Lung (tissue), 12 donors: ENCODE results near the gene KRT1. TPM values are rescaled to one million over a fixed set of nuclear protein-coding genes. Genes with fewer than 3 reads are reported as not detected.

Experiments used
- ATAC-seq: fragments of 200-7000 bp; cut with Tn5 transposase; one replicate; pipeline ENCODE4 v1.9.1; 2020; ENCODE audit warnings: moderate number of reproducible peaks; ENCODE audit not compliant: insufficient read depth, low FRiP score
- DNase-seq, 3 donors: peaks; one replicate each; pipeline ENCODE4 v3.0.0-alpha.2; 2013 to 2017
- H3K27ac ChIP-seq, 2 donors: one replicate each; pipeline ENCODE4 v1.5.1; 2013; ENCODE audit warnings: mild to moderate bottlenecking in 2 of 2, moderate library complexity in 2 of 2, control low read depth in 1 of 2, inconsistent platforms in 1 of 2, low read depth in 1 of 2, low read length in 1 of 2
- H3K27me3 ChIP-seq, 3 donors: one replicate each; pipeline ENCODE4 v1.5.1; 2013; ENCODE audit warnings: low read length in 2 of 3; ENCODE audit not compliant: control insufficient read depth in 3 of 3, insufficient read depth in 3 of 3
- H3K36me3 ChIP-seq, 4 donors: one replicate each; pipeline ENCODE4 v1.5.1; 2013; ENCODE audit warnings: low read length in 4 of 4, mild to moderate bottlenecking in 1 of 4, moderate library complexity in 1 of 4; ENCODE audit not compliant: control insufficient read depth in 4 of 4, insufficient read depth in 4 of 4
- H3K4me1 ChIP-seq, 5 donors: one replicate each; pipeline ENCODE4 v1.5.1; 2013; ENCODE audit warnings: low read length in 5 of 5, mild to moderate bottlenecking in 2 of 5, moderate library complexity in 1 of 5; ENCODE audit not compliant: control insufficient read depth in 5 of 5, insufficient read depth in 5 of 5
- H3K4me3 ChIP-seq: one replicate; pipeline ENCODE4 v1.5.1; 2013; ENCODE audit warnings: mild to moderate bottlenecking, control low read depth, moderate library complexity
- H3K9ac ChIP-seq, 2 donors: one replicate each; pipeline ENCODE4 v1.5.1; 2013; ENCODE audit warnings: low read length in 2 of 2, control low read depth in 1 of 2; ENCODE audit not compliant: insufficient read depth in 1 of 2
- H3K9me3 ChIP-seq, 4 donors: one replicate each; pipeline ENCODE4 v1.5.1; 2013; ENCODE audit warnings: low read length in 3 of 4, mild to moderate bottlenecking in 1 of 4, moderate library complexity in 1 of 4; ENCODE audit not compliant: control insufficient read depth in 4 of 4, insufficient read depth in 3 of 4
- WGBS, 2 donors: extraction: QIAGEN DNeasy Blood & Tissue Kit; methylation state at CpG; one replicate each; pipeline ENCODE4 v1.1.7; 2013; 5-methylcytosine and 5-hydroxymethylcytosine counted together
- polyA plus RNA-seq, 2 donors: library from polyadenylated mRNA; stranded (reverse); fragments of 200-250 nt; gene quantifications; one replicate each; pipeline ENCODE4 v1.2.1, GENCODE V29; 2013
- total RNA-seq, 2 donors: library from RNA; depleted of rRNA in 1 of 2; stranded (reverse); fragments of >200 nt in 1 of 2; gene quantifications; one replicate each; pipeline ENCODE4 v1.2.1, GENCODE V29; 2014 to 2021
- TF ChIP-seq, protein P1 (sequence below): IDR thresholded peaks from 2 replicates; pipeline ENCODE4 v1.5.1; 2012; ENCODE audit warnings: mild to moderate bottlenecking; ENCODE audit errors: control extremely low read depth, extremely low read depth
- donor health status: control.
- donor health status: control.
- donor health status: Bipolar disorder and iron deficiency.
- donor health status: healthy.
- donor health status: DM: yes; HTN: yes; CAD: no.

KRT1 gene
- total and polyA plus RNA-seq, 4 donors, result 0.09 to 0.82 TPM; not detected in 2

GRCh38 chr12:52693261-52693660 is 13.1 kb upstream of the KRT1 start:
- Histone ChIP-seq H3K4me1 (peaks cover 0 to 7% (median 0%) of the 10 kb centered on the region in 5 donors), H3K36me3 (no peaks in the 10 kb centered on the region), H3K27ac (no peak overlapping the region), H3K27me3 (peaks cover 4 to 60% (median 31%) of the 10 kb centered on the region in 3 donors), H3K9ac (no peak overlapping the region), H3K4me3 (no peak overlapping the region), H3K9me3 (no peaks in the 10 kb centered on the region)
- ATAC-seq (no peak), DNase-seq (no peak)
- TF ChIP-seq, protein P1, sequence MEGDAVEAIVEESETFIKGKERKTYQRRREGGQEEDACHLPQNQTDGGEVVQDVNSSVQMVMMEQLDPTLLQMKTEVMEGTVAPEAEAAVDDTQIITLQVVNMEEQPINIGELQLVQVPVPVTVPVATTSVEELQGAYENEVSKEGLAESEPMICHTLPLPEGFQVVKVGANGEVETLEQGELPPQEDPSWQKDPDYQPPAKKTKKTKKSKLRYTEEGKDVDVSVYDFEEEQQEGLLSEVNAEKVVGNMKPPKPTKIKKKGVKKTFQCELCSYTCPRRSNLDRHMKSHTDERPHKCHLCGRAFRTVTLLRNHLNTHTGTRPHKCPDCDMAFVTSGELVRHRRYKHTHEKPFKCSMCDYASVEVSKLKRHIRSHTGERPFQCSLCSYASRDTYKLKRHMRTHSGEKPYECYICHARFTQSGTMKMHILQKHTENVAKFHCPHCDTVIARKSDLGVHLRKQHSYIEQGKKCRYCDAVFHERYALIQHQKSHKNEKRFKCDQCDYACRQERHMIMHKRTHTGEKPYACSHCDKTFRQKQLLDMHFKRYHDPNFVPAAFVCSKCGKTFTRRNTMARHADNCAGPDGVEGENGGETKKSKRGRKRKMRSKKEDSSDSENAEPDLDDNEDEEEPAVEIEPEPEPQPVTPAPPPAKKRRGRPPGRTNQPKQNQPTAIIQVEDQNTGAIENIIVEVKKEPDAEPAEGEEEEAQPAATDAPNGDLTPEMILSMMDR, result no peak
- 67 to 70% methylated on average over 5 of the region's 5 CpGs for WGBS, 2 donors

GRCh38 chr12:52692254-52692653 is 12.0 kb upstream of the KRT1 start:
- no peak overlapping the region for H3K27ac ChIP-seq
- no peaks in the 10 kb centered on the region for H3K36me3 ChIP-seq
- H3K4me1 ChIP-seq, result peaks cover 0 to 7% (median 0%) of the 10 kb centered on the region in 5 donors
- TF ChIP-seq, protein P1, result no peak
- H3K4me3 ChIP-seq, result no peak overlapping the region
- H3K9ac ChIP-seq, result no peak overlapping the region
- no peaks in the 10 kb centered on the region for H3K9me3 ChIP-seq
- 75 to 79% methylated on average over 8 of the region's 8 CpGs for WGBS, 2 donors
- H3K27me3 ChIP-seq, result peaks cover 4 to 57% (median 33%) of the 10 kb centered on the region in 3 donors
- no peak for ATAC-seq
- no peak for DNase-seq

DNA sequence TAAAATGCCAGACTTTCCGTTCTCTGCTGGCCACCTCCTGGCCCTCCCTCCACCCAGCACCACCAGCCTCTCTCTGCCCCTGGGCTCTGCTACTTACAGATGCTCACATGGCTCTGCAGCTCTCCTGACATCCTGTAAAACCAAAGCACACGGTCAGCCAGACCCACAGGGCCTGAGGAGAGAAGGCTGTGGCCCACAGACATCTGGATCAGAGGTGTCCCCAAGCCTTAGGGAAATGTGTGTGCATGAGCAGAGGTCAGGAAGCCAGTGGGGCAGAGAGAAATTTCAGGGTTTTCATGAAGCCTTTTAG is 11.6 kb upstream of the KRT1 start:
- Histone ChIP-seq H3K9ac (no peak overlapping the region), H3K36me3 (no peaks in the 10 kb centered on the region), H3K4me1 (peaks cover 0 to 7% (median 0%) of the 10 kb centered on the region in 5 donors), H3K9me3 (no peaks in the 10 kb centered on the region), H3K4me3 (no peak overlapping the region), H3K27me3 (peaks cover 4 to 54% (median 34%) of the 10 kb centered on the region in 3 donors), H3K27ac (no peak overlapping the region)
- DNase-seq (no peak), ATAC-seq (no peak)
- 57 to 70% methylated on average over 2 of the region's 2 CpGs for WGBS, 2 donors
- TF ChIP-seq, protein P1, result no peak
